RCC 7860 (cell line): ENCODE measurements around the gene IMPG2.

Source experiments
- DNase-seq: peaks from one replicate; pipeline ENCODE4 v3.0.0-alpha.2; 2015; ENCODE audit warnings: low spot score
- FAIRE-seq: peaks from 2 replicates; lab custom pipeline; 2012; peaks lifted over from hg19 to GRCh38; lab: Jason Lieb, UNC

The IMPG2 gene

DNA sequence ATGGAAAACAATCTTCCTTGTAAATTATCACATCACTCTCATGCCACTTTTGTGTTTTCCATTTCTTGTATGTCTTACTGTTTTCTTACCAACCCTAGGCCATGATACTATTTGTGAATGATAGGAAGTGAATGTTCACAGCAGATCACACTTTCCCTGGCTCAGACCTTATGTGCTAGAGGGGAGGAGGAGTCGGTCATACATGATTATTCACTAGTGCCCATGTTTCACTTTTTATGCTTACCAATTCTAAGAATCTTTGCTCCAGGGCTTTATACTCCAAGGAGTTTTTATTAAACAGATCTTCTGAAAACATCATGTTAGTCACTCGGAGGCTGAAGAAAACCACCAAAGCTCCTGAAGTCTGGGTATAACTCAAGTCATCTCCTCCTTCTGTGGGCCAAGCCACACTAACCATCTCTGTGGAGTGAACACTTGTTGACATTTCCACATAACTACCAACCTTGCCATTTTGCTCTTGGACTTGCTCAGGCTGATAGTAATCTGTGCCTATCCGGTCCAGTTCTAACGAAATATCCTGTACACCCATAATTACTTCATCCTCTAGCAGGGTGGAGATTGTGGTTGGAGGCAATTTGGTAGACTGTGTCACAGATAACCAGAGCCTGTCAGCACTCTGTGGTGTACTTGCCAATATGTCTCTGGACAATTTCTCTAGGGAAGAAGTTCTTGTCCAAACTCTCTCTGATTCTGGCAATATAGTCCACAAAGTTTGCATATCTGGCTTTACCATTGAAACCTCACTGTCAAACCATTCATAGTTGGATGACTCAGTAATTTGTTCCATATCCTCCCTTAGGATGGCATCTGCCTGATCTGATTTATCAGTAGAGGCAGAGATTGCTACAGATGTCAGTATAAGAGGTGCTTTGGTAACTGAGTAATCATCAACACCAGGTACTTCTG, 76.8 kb downstream of the IMPG2 start:
- FAIRE-seq: no peak

DNA sequence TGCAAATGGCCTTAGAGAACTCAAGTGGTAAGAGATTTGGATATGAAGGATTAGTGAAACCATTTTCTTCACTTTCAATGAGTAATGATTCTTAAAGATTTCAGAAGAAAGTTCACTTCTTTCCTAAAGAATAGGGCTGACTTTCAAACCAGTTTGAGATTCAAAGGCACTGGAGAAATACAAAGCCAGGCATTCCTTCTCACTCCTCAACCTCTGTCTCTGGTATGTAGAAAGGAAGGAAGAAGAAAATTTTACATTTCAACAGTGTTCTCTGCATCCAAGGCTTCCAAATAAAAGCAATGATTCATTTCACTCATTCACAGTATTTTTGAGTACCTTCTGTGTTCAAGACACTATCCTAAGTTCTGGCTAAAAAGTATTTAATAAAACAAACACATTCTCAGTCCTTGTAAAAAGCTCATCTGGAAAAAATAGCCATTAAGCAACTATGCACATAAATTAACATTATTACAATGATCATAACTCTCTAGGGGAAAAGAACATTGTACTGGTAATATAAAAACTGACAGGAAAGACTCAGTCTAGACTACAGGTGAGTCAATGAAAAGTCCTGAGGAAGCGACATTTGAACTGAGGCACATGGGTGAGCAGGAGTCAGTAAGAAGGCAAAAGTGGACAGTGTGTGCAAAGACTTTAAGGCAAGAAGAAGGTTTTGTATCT, 79.5 kb downstream of the IMPG2 start:
- DNase-seq (no peak), FAIRE-seq (no peak)

More for the DNA sequence above, 76.8 kb downstream of the IMPG2 start:
- DNase-seq: no peak

DNA sequence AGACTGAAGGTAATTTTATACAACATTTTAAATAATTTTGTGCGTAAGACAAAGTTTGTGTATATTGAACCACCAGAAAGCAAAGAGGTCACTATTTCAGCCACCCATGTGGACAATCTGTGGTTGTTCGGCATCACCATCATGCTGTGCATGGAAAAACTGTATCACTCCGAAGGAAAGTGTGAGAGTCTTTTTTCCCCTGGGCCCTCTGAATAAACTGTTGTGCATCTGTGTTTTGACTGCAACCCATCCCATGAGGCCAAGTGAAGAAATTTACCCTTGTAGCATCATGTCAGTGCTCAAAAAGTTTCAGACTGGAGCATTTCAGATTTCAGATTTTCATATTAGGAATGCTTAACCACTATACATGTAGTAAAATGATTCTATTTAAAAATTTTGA, 85.3 kb downstream of the IMPG2 start:
- FAIRE-seq (no peak), DNase-seq (no peak)

DNA sequence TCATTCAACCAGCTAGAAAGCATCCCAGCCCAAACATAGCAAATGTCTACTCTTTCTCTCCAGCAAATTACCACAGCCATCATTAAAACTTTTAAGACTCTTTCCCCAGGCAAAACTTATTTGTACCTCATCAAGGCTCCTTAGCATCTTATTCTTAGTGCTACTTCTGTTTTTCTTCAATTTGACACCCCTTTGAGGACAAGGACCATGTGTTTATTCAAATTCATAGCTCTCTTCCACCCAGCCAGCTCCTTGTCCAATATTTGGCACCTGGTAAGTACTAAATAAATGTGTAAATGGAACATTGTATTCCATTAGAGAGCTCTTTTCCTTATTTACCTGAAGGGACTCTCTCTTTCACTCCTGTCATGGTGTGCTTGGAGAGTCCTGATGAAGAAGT, 89.8 kb downstream of the IMPG2 start:
- no peak for FAIRE-seq
- no peak for DNase-seq

DNA sequence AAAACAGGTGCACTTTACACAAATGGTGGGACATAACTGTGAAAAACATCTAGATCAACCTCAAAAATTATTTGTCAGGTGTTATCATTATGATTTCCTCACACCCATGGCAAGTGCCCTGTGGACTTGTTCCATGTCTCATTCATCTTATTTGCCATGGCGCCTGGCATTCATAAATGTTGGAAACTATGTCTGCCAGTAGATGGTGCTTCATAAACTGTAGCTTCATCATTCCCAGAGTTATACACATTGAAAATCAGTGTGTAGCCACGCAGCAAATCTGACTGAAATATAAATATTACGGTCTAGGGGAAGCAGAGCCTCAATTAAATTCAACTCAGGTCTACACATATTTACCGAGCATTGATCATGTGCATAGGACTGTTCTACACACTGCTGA, 90.7 kb downstream of the IMPG2 start:
- DNase-seq (no peak), FAIRE-seq (no peak)

DNA sequence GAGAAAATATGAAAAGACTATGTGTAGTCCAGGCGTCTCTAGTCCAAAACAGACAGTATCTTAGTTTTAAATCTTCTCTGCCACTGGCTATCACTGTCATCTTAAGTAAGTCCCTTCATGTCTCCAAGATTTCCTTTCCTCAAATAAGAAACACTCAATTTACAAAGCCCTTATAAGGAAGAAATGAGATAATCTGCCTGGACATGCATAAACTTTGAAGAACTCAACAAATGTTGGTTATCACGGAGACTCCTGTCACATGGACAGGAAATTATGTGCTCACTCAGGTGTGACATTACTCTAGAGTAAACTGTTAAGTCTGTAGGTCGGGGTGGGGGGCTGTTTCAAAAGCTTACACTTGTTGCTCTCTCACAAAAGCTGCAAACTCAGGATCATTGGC, 91.9 kb downstream of the IMPG2 start:
- DNase-seq (no peak), FAIRE-seq (no peak)

DNA sequence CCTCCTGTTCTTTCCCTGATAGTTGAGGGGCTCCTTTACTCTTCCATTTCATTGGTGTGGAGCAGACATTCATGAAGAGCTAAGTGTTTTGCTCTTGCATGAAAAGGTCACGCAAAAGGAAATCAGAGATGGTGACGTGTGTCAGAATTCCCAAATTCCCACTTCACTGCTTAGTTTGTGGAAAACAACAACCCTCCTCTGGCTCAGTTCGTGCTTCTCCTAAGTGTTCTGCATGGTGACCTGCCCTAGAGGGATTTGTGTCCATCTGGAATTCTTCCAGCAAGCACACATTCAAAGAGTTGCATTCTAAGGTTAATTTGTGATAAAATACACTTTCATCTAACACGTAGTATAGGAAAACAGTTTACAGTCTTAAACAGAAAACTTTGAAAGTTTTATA, 95.6 kb downstream of the IMPG2 start:
- DNase-seq (no peak), FAIRE-seq (no peak)

DNA sequence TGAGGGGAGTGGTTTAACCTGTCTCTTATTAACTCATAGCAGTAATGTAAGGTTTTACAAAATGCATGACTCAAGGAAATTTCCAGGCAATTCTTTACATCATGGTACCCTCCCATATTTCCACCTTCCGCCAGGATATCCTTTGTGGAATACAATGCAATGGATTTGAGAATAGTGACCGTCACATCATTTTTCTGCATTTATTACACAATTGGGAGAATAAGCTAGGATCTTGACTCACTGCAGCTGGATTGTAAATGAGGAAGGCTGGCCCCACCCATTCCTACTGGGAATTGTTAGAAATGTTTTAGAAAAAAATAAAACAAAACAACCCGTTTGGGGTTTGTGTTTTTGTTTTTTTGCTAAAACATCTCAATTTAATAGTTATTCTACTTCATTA, 97.4 kb downstream of the IMPG2 start:
- DNase-seq (no peak), FAIRE-seq (no peak)

DNA sequence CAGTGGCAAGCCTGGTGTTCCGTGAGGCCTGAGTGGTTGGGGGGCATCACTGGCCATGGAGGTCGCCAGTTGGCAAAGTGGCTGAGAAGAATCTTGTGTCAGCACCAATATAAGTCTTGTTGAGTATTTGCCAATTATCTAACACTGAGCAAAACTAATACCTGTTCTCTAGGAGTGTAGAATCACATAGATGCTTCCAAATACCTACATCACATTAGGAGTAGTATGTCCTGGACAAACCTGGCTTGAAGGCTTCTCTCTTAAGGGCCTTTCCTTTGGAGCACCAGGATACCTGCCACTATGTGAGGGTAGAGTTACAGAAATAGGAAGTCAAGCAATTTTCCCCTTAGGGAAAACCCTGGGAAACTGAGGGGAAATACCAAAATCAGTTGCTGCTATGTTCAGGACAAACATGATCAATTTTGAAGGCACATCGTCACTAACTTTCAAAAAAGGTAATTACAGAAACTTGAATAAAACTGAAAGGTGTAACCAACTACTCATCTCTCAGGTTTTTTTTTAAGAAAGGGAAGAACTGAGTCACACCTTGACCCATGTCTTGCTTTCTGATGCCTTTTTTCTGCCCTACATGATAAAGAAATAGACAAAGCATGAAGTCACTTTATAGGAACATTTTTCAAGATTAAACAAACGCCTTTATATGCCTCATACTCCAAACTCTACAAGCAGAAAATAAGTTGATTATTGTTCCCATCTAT, 100.4 kb downstream of the IMPG2 start:
- DNase-seq: no peak
- no peak for FAIRE-seq

DNA sequence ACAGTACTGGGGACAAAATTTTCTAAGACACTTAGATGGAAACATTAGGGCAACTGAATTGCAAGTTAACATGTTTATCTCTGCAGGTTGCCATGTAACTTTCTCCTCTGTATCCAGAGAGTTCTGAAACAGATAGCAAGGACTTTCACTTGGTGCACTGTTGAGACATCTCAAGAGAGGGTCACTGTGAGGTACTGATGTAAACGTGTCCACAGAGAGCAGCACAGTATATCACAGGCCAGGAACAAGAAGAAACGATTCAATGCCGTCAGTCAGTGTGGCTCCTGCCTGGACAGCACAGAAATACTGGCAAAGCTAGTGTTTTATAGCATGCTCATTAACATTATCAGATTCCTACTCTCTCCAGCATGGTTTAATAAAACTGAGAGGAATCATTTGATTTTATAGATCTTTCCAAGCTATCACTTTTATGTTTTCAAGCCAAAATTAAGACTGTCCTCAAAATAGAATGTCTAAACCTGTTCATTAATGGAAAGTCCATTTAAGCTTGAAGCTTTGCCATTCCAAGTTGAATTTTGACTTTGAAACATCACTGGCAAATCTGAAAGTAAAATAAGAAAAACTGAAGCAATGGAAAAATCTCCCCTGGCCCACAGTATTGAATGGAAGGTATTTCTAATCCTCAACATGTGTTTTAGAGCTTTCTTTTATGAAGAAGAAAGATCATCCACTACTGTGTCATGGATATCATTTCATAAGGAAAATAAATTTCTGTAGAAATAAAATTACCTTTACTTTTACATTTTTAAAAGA, 102.7 kb downstream of the IMPG2 start:
- FAIRE-seq (no peak), DNase-seq (no peak)

DNA sequence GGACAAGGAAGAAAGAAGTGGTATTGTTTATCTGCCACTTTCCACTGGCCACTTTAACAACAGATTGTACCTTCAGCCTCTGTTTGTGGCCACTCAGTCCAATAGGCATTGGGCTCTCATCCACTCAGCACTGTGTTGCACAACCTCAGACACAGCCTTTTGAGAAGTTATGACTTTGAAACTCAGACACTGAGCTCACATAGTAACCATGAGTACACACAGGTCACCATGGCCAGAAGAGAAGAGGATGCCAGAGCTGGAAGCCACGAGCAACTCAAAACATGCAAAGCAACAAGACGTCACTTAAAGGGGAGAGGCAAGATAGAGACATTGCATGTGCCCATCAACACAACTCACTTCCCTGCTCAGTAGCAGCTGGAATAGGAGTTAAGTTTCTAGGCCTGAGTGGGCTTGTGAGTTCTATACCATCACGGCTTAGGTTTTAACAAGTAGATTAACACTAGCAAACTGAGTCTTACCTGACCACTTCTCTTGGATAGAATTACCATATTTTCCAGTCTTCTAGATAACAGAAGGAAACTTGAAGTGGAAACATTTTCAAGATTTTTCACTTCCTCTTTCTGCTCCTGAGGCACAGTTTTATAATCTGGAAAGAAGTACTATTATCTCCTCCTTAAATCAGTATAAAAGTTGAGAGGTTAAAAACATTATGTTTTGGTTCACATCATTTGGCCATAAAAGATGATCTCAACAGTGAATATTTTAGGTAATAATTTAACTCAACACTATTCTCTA, 103.5 kb downstream of the IMPG2 start:
- FAIRE-seq (no peak), DNase-seq (no peak)

DNA sequence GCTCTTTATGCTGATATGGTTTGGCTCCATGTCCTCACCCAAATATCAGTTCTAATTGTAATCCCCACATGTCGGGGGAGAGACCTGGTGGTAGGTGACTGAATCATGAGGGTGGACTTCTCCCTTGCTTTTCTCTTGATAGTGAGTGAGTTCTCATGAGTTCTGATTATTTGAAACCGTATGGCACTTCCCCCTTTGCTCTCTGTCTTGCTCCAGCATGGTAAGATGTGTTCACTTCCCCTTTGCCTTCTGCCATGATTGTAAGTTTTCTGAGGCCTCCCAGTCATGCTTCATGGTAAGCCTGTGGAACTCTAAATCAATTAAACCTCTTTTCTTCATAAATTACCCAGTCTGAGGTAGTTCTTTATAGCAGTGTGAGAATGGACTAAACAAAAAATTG, 107.6 kb downstream of the IMPG2 start:
- DNase-seq: no peak
- FAIRE-seq: no peak

DNA sequence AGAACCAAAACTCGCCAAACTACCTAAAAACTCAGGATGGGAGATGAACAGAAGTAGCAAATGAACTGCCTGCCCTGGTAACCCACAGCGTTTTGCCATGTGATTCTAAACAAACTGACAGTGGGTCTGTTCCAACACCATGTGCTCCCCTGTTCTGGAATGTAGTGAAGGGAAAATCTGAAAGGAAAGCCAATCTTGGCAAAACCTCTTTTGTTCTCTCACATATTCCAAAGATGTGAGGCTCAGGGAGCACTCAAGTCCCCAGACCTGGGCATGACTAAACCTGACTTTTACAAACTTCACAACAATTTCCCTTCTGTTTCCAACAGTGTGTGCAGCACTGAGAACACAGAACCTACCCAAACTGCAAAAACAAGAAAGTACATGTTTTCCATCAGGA, 116.1 kb downstream of the IMPG2 start:
- DNase-seq: no peak
- no peak for FAIRE-seq

DNA sequence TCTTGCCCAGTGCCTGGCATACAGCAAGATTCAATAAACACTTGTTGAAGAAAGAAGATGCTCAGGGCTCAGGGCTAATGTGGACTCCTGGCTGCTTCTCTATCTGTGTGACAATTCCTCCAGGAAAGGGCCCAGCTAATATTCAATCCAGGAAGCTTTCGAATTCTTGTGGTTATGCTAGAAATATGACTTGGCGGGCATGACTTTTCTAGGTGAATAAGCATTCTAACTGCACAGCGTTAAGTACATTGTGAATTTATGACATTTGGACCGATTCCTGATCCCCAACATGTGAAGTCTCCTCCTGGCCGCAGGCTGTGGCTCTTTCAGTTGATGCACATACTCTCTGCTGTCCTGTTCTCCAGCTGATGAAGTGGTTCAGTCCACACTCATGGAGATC, 117.0 kb downstream of the IMPG2 start:
- DNase-seq: peak; percentile 78
- FAIRE-seq: peak; percentile 94

DNA sequence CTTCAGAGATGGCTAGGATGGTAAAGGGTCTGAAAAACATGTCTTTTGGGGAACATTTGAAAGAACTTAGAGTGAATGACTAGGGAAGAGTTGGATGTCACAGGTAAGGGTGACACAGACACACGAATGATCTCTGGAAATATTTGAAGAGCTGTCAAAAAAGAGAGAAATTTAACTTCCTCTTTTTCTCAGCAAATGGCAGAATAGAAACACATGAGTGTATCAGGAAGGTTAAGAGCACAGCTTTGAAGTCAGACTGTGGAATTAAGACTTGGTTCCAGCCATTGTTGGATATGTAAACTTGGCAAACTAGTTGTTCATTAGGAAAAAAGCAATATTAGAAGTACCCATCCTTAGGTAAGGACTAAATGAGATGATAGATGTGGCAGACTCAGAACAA, 117.7 kb downstream of the IMPG2 start:
- no peak for FAIRE-seq

DNA sequence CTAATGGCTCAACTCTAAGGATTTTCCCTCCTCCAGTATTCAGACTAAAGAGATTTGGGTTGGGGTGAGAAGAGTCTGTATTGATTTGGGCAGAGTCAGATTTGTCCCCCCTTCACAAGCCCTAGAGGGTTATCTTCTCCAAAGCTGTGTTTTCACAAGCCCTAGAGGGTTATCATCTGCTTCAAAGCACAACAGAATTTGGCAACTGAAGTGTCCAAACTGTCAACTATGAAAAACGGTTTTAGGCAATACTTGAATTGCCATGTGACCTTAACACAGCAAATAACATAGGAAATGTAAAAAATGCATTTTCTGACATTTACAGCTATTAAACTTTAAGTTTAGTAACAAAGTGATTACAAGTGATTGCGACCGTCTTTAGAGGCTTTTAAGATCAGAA, 119.9 kb downstream of the IMPG2 start:
- DNase-seq (no peak), FAIRE-seq (no peak)

More for the DNA sequence above, 117.7 kb downstream of the IMPG2 start:
- no peak for DNase-seq

DNA sequence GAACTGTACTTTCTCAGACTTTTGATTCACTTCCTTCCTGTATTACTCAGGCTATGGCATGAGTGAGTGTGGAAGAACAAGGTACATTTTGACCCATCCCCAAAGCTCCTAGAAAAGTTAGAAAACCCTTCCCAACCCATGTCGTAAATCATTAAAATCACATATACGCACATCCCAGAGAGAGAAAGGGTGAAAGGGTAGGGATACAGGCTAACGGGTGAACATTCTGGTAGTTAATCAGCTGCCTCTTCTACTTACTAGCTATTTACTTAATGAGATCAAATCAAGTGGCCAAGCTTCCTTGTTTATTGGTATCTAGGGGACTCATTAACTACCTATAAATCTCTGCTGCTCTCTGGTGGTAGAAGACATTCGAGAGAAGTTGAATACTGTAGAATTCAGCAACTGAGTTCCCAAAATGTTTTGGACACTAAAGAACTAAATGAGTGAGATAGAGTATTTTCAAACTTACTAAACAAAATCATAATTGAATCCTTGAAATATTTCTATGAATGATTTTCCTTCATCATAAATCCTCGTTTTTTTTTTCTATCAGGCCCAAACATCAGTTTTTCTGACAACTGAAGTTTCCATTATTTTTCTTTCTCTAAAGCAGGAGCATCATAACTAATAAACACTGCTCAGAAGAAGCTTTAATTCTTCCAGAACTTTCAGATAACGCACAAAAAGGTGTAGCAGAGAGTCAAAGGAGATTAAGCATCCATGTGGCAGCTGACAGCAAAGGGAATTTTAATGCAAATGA, 124.2 kb downstream of the IMPG2 start:
- DNase-seq (peak; percentile 57), FAIRE-seq (peak; percentile 74)

DNA sequence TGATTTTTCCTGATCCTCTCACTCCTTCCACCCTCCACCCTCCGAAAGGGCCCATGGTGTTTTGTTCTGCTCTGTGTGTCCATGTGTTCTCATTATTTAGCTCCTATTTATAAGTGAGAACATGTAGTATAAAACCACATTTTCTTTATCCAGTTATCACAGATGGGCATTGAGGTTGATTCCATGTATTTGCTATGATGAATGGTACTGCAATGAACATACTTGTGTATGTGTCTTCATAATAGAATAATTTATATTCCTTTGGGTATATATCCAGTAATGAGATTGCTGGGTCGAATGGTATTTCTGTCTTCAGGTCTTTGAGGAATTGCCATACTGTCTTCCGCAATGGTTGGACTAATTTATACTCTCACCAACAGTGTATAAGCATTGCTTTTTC, 126.0 kb downstream of the IMPG2 start:
- DNase-seq: no peak
- no peak for FAIRE-seq

DNA sequence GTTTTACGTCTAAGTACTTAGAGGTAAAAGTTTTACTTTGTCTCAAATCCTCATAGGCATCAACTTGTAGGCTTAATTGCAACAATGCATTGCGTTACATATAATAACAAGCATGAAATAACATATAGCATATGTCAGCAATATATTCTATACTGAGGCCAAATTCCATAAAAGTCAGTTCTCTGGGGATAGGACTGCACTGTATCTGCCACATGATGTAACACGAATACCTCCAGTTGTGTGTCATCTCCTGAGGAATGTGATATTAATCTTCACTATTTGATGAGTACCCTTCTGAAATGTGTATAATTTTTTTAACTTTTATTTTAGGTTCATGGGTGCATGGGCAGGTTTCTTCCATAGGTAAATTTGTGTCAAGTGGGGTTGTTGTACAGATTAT, 126.4 kb downstream of the IMPG2 start:
- DNase-seq: peak; percentile 65
- FAIRE-seq: peak; percentile 62
